Esophagus muscularis mucosa (tissue), 3 donors: ENCODE measurements around the gene TRIM67.

Source experiments
- CTCF ChIP-seq, 3 experiments: fragments of 200-600 bp in 2 of 3; fragments of 450-650 bp in 1 of 3; sonication (generic) in 2 of 3; IDR thresholded peaks; one replicate each; pipeline ENCODE4 v1.5.1; 2017 to 2019; ENCODE audit warnings: antibody characterized with exemption in 3 of 3, mild to moderate bottlenecking in 2 of 3, moderate library complexity in 1 of 3
- POLR2A ChIP-seq: fragments of 450-650 bp; IDR thresholded peaks from one replicate; pipeline ENCODE4 v1.6.1; 2017; ENCODE audit warnings: antibody characterized with exemption, moderate library complexity, mild to moderate bottlenecking, low read depth
- POLR2AphosphoS5 ChIP-seq, 2 donors: sonication (generic); formaldehyde crosslinking; IDR thresholded peaks; one replicate each; pipeline ENCODE4 v1.6.1; 2017; ENCODE audit warnings: antibody characterized with exemption in 2 of 2

DNA sequence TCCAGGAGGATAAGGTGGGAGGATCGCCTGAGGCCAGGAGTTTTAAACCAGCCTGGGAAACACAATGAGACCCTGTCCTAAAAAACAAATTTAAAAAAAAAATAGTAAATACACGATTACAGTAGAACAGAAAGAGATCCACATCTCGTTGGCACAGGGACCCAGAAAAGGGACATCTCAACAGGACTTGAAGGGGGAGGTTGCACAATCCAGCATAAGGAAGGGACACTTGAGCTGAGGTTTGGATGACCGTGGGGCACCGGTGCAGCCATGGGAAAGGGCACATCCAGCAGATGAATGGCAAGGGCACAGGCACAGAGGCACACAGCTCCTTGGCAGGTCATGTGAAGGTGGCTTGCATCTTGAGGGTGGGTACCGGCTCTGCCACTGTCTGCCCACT, 20.5 kb downstream of the TRIM67 start:
- TF ChIP-seq POLR2A (no peak), CTCF (IDR thresholded peaks at IDR 0.05) (no peak), POLR2AphosphoS5 (IDR thresholded peaks at IDR 0.05) (no peak)
